ENCODE results near the gene DAPK1. TPM values are rescaled to one million over a fixed set of nuclear protein-coding genes. Genes with fewer than 3 reads are reported as not detected.

Gene DAPK1
- polyA plus RNA-seq, 3 donors: 68.5 to 95.9 (median 75.3) TPM

DNA sequence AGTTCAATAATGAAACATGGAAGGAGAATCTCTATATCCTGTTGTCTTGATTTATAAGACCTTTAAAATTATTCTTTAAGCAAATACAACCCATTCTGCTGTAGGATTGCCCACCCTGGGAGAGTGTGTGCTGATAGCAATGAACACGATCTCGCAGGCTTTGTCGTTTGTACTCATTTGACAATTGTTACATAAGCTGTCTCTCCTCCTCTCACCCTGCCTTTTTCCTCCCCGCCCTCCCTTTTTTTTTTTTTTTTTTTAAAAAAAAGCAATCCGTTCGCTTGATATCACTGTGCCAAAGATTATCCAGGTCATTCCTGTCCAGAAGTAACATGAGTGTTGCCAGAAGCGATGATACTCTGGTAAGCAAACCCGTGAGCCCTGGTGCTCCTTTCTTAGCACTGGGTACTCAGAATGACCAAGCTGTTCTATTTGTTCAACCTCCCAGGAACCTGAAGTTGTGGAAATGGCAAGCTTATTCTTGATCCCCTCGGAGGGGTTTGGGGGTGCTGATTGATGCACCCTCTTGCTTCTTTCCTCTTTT is 145.5 kb downstream of the DAPK1 start:
- no peak for DNase-seq (ENCODE audit: extremely low read depth in 1 of 11, low read depth in 9 of 11, low spot score in 4 of 11)

DNA sequence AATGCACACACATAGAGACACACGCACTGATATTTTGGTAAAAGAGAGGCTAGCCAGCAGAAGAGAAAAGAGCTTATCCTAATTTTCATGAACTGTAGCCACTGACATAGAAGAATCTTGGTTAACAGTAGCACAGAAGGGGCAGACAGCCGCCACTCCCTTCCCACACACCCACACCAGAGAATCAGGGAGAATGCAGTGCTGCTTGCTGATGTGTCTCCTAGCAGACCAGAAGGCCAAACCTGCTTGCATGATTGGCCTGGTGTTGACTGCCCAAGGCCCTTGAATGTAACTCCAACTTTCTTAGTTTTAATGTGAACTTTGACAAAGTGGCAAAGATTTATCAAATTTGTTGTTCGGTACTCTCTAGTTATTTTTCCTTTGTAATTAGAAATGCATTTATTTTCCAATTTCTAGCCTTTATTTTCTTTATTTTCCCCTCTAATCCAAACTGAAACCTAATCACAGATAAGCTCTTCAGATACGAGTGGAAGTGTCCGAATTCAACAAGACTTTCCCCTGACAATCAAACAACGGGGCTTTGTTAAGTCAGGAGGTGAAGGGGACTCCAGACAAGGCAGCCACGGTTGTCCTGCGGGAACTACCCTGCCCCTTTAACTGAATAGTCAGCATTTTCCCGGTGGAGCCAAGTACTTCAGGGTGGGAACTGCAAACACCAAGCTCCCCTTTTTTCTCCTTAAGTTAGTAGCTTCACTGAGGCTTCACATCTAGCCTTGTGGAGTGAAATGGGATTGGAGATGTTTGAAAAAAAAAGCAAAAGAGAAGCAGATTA is 146.3 kb downstream of the DAPK1 start:
- no peak for DNase-seq (ENCODE audit: extremely low read depth in 1 of 11, low read depth in 9 of 11, low spot score in 4 of 11)

DNA sequence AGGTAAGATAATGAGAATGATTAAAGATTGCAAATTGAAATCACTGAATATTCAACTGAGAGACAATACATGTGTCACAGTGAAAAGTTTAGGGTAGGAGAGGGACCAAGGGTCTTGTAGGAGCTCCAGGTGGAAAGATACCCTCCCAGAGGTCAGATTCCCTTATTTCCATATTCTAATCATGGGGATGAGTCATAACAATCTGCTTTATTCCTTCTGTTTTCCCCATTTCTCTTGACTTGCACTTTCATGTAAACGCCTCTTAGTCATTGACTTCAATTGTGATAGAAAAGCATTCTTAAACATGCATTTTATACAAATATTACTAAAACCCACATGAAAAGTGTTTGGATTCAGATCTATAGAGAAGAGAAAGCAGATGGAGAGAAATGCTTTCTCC is 147.0 kb downstream of the DAPK1 start:
- no peak for DNase-seq (ENCODE audit: extremely low read depth in 1 of 11, low read depth in 9 of 11, low spot score in 4 of 11)

DNA sequence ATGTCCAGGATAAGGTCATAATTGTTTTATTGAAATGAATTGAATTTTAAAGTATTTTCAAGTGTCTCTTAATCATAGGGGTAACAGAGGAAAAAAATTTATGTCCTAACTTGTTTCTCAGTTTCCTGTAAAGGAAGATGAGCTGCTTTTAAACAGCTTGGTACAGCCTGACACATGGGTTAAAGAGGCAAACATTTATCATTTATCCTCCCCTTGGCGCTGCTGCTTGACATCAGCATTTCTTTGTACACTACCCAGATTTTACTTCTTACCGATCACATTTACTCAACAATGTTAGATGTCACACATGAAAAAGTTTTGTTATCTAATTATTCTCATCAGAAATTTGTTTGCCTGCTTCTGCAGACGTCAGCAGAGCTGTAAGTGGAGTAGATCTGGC is 148.9 kb downstream of the DAPK1 start:
- DNase-seq (ENCODE audit: extremely low read depth in 1 of 11, low read depth in 9 of 11, low spot score in 4 of 11): no peak

DNA sequence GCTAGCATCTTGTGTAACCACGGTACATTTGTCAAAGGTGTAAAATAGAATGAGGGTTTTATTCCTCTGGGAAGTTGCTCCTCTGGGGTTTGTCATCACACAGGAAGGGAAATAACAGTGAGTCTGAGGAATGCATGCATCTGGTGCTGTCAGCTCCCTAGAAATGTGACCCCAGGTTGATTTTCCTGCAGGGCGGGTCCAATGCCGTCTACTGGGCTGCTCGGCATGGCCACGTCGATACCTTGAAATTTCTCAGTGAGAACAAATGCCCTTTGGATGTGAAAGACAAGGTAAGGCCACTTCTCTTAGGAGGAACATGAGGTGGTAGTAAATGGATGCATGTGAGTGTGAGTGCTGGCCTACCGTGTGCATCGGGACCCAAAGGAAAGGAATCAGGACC is 149.4 kb downstream of the DAPK1 start:
- DNase-seq (ENCODE audit: extremely low read depth in 1 of 11, low read depth in 9 of 11, low spot score in 4 of 11): no peak

DNA sequence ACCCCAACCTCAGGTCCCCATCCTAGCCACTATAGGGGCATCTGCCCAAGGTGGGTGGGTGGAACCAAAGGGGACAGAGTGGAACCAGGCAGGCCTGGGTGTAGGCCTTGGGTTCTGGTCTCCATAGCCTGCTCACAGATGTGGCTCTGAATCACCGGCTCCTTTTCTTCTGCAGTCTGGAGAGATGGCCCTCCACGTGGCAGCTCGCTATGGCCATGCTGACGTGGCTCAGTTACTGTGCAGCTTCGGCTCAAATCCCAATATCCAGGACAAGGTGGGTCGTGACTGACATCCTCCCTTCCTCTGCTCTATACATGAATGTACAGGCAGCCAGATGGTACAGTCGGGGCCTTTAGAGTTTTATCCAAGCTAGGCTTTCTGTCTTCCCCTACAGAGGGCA is 150.9 kb downstream of the DAPK1 start:
- no peak for DNase-seq (ENCODE audit: extremely low read depth in 1 of 11, low read depth in 9 of 11, low spot score in 4 of 11)

DNA sequence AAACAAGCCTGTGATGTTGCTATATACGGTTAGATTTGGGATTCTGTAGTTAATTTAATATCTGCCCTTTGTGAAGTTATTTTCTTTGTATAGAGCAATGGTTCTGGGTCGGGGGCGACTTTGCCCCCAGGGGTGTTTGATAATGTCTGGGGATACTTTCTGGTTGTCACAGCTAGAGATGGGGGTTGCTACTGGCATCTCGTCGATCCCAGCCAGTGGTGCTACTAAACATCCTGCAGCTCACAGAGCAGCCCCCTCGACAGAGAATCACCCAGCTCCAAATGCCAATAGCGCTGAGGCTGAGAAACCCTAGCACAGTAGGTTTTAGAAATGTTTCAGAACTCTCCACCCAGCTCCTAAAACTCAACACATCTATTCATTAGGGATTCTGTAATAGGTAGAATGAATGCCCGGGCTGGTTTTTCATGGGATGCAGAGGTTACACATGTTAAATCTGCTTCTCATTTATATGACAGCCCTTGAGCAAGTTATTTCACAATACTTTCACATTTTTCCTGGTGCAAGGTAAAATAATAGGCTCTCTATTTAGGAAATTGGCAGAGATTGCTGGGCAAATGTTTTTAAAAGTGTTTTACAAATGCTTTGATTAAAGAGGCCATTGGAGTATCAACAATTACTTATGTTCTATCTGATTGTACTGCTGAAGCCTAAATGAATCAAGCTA is 153.1 kb downstream of the DAPK1 start:
- DNase-seq (ENCODE audit: extremely low read depth in 1 of 11, low read depth in 9 of 11, low spot score in 4 of 11): no peak

DNA sequence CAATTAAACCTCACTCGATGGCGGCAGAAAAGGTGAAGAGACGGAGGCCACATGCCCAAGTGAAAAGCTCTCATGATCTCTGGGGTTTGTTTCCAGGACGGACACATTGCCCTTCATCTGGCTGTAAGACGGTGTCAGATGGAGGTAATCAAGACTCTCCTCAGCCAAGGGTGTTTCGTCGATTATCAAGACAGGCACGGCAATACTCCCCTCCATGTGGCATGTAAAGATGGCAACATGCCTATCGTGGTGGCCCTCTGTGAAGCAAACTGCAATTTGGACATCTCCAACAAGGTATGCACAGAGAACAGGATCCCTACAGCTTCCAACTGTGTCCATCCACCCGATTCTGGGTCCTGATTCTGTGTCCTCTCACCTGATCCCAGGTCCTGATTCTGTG is 153.8 kb downstream of the DAPK1 start:
- DNase-seq (ENCODE audit: extremely low read depth in 1 of 11, low read depth in 9 of 11, low spot score in 4 of 11): no peak

DNA sequence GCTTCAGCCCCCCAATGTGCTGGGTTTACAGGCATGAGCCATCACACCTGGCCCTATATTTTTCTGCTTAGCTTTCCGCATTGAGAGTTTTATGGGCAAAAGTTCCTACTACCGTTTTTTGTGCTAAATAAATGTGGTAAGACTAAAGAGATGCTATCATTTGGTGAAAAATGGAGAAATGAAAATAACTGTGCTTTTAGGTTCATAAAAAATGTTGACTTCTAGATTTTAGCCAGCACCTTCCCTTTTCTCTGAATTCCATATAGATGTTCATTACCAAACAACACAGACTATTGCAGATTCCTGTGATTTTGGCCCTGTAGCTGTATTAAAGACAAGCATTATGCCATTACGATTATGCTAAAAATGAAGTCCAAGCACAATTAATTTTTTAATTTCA is 156.3 kb downstream of the DAPK1 start:
- no peak for DNase-seq (ENCODE audit: extremely low read depth in 1 of 11, low read depth in 9 of 11, low spot score in 4 of 11)

DNA sequence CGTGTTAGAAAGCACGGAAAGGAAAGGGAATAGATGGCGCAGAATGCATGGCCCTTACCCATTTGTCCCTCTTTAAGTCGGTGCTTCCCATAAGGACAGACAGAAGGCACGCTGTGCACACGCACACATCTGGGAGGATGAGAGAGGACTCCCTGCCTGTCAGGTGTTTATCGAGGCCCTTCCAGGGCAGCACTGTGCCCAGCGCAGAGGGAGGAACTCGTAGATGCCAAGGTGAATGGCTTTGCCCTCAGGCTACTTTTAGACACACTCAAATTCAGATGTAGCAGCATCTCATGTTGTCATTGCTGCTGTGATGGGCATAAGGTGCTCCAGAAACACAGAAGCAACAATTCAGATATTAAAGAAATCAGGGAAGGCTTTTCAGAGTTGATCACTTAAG is 158.1 kb downstream of the DAPK1 start:
- no peak for DNase-seq (ENCODE audit: extremely low read depth in 1 of 11, low read depth in 9 of 11, low spot score in 4 of 11)

DNA sequence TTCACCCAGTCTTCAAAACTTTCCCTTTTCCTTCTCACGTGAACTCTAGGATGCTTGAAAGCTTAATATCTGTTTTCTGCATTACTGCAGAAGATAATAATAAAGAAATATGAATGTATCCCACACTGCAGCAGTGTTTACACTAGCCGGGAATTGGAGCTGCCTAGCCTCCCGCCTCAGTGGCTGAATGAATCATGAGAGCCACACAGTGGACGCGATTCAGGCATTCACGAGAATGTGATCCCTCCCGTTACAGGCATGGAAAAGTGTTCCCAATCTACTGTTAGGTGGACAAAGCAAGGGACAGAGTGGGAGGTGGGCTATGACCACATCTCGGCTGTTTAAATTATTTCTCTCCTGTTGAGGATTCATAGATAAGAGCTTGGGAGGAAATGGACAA is 158.8 kb downstream of the DAPK1 start:
- peak in 1 of 11 donors; percentile 25 for DNase-seq (ENCODE audit: extremely low read depth in 1 of 11, low read depth in 9 of 11, low spot score in 4 of 11)

DNA sequence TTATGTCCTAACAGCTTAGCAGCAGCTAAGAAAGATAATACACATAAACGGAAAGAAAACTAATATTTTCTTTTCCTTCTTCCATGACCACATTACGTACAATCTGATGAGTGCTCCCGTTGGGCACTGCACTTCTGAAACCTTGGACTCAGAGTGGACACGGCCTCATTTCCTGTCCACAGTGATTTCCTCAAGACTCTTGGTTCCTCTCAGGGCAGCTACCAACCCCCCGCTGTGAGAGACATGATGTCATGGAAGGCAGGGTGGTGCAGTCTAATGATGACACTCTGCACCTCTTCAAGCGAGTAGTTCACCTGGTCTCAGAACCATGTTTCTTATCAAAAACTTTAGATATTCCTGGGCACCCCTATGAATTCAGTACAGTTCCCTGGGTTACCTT is 159.5 kb downstream of the DAPK1 start:
- no peak for DNase-seq (ENCODE audit: extremely low read depth in 1 of 11, low read depth in 9 of 11, low spot score in 4 of 11)

DNA sequence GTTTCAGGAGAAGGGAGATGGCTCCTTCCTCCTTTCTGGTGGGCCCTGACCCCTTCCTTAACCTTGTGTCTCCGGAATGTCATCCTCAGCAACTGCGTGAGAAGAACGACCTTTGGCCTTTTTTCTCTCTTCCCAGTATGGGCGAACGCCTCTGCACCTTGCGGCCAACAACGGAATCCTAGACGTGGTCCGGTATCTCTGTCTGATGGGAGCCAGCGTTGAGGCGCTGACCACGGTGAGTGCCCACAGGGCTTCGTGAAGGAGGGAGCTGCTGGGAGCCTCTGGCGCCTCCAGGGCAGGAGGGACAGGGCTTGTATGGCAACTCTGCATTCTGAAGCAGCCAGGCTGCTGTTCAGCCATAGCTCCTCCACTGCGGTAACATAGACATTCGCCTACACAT is 160.2 kb downstream of the DAPK1 start:
- no peak for DNase-seq (ENCODE audit: extremely low read depth in 1 of 11, low read depth in 9 of 11, low spot score in 4 of 11)

DNA sequence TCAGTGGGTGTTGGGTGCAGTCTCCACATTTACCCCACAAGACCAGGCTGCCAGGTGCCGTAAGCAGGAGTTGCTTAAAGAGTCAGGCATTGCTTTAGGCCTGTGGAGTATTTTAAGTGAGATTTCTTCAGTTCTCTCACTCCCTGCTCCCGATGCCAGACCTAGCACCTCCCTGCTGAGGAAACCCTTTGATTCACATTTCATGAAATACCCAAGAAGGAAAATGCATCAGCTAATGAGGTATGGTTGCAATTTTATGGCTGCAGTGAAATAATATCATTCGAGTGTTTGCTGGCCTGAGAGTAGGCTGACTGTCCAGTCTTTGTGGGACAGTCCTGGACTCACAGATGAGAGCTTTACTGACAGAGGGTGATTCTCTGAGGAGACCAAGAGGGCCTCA is 160.8 kb downstream of the DAPK1 start:
- DNase-seq (ENCODE audit: extremely low read depth in 1 of 11, low read depth in 9 of 11, low spot score in 4 of 11): no peak

DNA sequence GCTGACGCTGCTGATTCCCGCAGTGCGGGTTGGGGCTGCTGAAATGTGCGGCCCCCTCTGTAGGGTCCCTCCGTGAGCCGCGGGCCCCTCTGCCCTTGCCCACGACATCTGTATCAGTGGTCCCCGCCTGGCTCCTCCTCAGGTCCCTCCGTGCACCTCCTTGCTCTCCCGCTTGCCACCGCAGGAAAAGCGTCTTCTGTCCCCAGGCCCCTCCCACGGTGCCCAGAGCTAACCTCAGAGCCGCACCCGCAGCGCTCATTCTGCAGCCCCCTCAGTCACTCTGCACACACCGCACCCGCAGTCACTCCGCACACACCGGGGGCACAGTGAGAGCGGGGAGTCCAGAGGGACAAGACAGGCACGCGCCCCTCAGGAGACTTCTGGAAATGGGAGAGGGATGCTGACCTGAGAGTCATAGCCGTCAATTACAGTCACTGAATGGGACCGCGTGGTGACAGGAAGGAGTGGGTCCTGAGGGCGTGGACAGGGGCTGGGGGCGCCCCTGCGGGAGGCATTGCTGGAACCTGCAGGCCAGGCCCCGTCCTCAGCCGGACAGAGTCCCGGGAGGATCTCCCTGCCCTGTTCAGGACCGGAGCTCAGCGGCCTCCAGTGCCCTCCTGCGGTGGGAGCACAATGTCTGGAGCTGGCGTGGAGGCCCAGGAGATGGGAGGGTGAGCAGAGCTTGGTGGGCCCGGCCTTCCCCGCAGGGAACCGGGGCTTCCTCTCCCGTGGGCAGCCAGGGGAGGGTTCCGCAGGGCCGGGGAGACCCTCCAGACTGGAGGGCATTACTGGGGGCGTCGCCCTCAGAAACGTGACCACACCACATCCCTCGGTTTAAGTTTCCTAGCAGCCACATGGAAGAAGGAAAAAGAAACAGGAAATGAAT is 162.1 kb downstream of the DAPK1 start:
- DNase-seq (ENCODE audit: extremely low read depth in 1 of 11, low read depth in 9 of 11, low spot score in 4 of 11): no peak

DNA sequence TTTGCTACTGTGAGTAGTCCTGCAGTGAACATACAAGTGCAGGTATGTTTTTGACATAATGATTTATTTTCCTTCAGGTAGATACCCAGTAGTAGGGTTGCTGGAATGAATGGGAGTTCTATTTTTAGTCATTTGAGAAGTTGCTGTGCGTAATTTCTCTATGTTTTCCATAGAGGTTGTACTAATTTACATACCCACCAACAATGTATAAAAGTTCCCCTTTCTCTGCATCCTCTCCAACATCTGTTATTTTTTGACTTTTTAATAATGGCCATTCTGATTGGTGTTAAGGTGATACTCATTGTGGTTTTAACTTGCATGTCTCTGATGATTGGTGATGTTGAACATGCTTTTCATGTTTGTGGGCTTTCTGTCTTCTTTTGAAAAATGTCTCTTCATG is 163.6 kb downstream of the DAPK1 start:
- DNase-seq (ENCODE audit: extremely low read depth in 1 of 11, low read depth in 9 of 11, low spot score in 4 of 11): no peak

DNA sequence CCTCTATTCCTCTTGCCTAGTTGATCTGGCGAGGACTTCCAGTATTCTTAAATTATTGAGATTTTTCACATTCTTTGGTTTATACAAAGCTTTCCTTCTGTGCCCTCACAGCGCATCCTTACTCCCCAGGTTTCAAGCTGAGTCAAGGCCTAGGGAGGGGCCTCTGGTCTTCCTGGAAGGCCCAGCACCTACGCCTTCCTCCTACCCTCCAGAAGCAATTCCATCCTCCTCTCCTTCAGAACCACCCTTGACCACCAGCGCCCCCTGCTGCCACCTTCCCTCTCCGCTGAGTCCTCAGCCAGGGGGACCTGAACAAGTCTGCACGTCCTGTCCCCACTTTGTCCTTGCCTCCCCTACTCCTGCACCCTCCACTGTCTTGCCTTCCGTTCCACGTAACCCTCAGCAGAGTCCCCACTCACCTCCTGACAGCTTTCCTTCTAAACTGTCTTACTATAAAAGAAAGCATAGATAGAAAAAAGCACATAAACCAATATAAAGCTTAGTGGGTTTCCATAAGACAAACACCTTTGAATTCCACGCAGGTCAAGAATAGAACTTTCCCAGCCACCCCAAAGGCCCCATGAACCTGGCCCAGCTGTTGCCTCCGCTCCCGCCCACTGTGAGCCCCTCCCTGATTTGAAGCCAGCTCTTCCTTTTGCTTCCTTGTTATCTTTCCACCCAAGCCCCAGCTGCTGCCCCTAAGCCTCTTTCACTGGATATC is 165.3 kb downstream of the DAPK1 start:
- DNase-seq (ENCODE audit: extremely low read depth in 1 of 11, low read depth in 9 of 11, low spot score in 4 of 11): peak in 2 of 11 donors; percentile 27 to 38

DNA sequence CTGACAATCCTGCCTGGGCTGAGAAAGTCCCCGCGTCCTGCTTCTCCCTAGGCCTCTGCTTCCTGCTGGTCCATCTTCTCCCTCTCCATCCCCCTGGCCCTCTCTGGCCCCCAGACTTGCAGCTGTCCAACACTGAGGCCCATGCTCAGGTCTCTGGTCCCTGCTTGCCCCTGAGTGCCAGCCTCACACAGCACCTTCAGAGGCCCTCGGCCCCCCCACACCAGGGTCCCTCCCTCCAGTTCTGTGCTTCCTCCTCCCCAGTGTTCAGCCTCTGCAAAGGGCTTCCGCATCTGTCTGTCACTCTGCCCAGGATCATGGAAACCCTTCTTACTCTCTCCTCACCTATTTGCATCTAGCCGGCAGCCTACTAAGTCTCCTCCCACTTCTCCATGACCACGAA is 165.9 kb downstream of the DAPK1 start:
- DNase-seq (ENCODE audit: extremely low read depth in 1 of 11, low read depth in 9 of 11, low spot score in 4 of 11): no peak

Data from renal cortex interstitium (tissue), 11 donors.